HepG2 (cell line): ENCODE measurements around the gene CYP19A1. TPM values are rescaled to one million over a fixed set of nuclear protein-coding genes. Genes with fewer than 3 reads are reported as not detected.

ENCODE experiments used
- FOSL1 ChIP-seq: sonication (generic); formaldehyde crosslinking; IDR thresholded peaks from 2 replicates; pipeline ENCODE4 v1.9.0; 2021; ENCODE audit warnings: missing genetic modification reagents, borderline replicate concordance
- FOSL2 ChIP-seq: sonication (generic); formaldehyde crosslinking; IDR thresholded peaks from 2 replicates; pipeline ENCODE4 v1.4.0; 2020; ENCODE audit warnings: missing genetic modification reagents
- HMGA1 ChIP-seq: sonication (generic); formaldehyde crosslinking; conservative IDR thresholded peaks from 2 replicates; pipeline ENCODE4 v1.4.0; 2020; ENCODE audit warnings: missing genetic modification reagents
- MYC ChIP-seq: sonication (generic); formaldehyde crosslinking; IDR thresholded peaks from 2 replicates; pipeline ENCODE4 v1.9.0; 2021; ENCODE audit warnings: missing genetic modification reagents, borderline replicate concordance
- PHF20 ChIP-seq: sonication (generic); formaldehyde crosslinking; IDR thresholded peaks from 2 replicates; pipeline ENCODE4 v1.5.0; 2020; ENCODE audit warnings: mild to moderate bottlenecking, missing genetic modification reagents
- PHF5A ChIP-seq: IDR thresholded peaks from one replicate; pipeline ENCODE4 v1.6.1; 2018; ENCODE audit warnings: low read depth, missing genetic modification reagents; ENCODE audit not compliant: unreplicated experiment
- SIX1 ChIP-seq: sonication (generic); formaldehyde crosslinking; IDR thresholded peaks from 2 replicates; pipeline ENCODE4 v1.4.0; 2020; ENCODE audit warnings: missing genetic modification reagents, borderline replicate concordance
- SMAD3 ChIP-seq: sonication (generic); formaldehyde crosslinking; IDR thresholded peaks from 2 replicates; pipeline ENCODE4 v1.4.0; 2020; ENCODE audit warnings: missing genetic modification reagents
- TAF1 ChIP-seq: sonication (generic); formaldehyde crosslinking; IDR thresholded peaks from 2 replicates; pipeline ENCODE4 v1.4.0; 2020; ENCODE audit warnings: missing genetic modification reagents
- TCF7 ChIP-seq: sonication (generic); IDR thresholded peaks from 2 replicates; pipeline ENCODE4 v1.6.1; 2016; ENCODE audit warnings: antibody characterized with exemption, low read depth
- ZMYM2 ChIP-seq: sonication (generic); formaldehyde crosslinking; IDR thresholded peaks from 2 replicates; pipeline ENCODE4 v1.8.0; 2022; ENCODE audit warnings: mild to moderate bottlenecking, missing genetic modification reagents
- ZNF180 ChIP-seq: sonication (generic); formaldehyde crosslinking; IDR thresholded peaks from 2 replicates; pipeline ENCODE4 v1.4.0; 2020; ENCODE audit warnings: low read depth, missing genetic modification reagents, borderline replicate concordance
- ZNF296 ChIP-seq: sonication (generic); formaldehyde crosslinking; conservative IDR thresholded peaks from 2 replicates; pipeline ENCODE4 v1.5.0; 2020; ENCODE audit warnings: mild to moderate bottlenecking, missing genetic modification reagents
- ZNF382 ChIP-seq: sonication (generic); formaldehyde crosslinking; IDR thresholded peaks from 2 replicates; pipeline ENCODE4 v1.5.0; 2020; ENCODE audit warnings: missing genetic modification reagents, mild to moderate bottlenecking, borderline replicate concordance
- ZNF503 ChIP-seq: sonication (generic); formaldehyde crosslinking; IDR thresholded peaks from 2 replicates; pipeline ENCODE4 v1.4.0; 2020; ENCODE audit warnings: missing genetic modification reagents
- ZNF605 ChIP-seq: sonication (generic); formaldehyde crosslinking; IDR thresholded peaks from 2 replicates; pipeline ENCODE4 v1.8.0; 2022; ENCODE audit warnings: mild to moderate bottlenecking, missing genetic modification reagents
- ZNF83 ChIP-seq: sonication (generic); formaldehyde crosslinking; IDR thresholded peaks from 2 replicates; pipeline ENCODE4 v1.4.0; 2020; ENCODE audit warnings: missing genetic modification reagents, mild to moderate bottlenecking, borderline replicate concordance
- polyA plus RNA-seq, 8 experiments: library from polyadenylated mRNA; depleted of rRNA in 3 of 8; stranded (reverse) in 7 of 8; unstranded in 1 of 8; fragments of >200 nt; fragmentation: Illumina TruSeq in 4 of 8; extraction: Trizol in 4 of 8; gene quantifications; 2 replicates each; pipeline versions ENCODE4 v1.2.1 to v1.2.3, GENCODE V29; 2011 to 2016; ENCODE audit warnings: low read depth in 4 of 8, missing spikeins in 1 of 8, mixed read lengths in 1 of 8; ENCODE audit not compliant: insufficient read depth in 1 of 8
- total RNA-seq, 5 experiments: library from RNA; depleted of rRNA; stranded (reverse); fragments of >200 nt; fragmentation: Illumina TruSeq; extraction: Trizol; gene quantifications; 2 replicates each; pipeline ENCODE4 v1.2.3, GENCODE V29; 2016; ENCODE audit warnings: low read depth in 1 of 5
- TF ChIP-seq, protein P1 (sequence below): sonication (generic); formaldehyde crosslinking; IDR thresholded peaks from 2 replicates; pipeline ENCODE4 v1.5.0; 2020; ENCODE audit warnings: missing genetic modification reagents, mild to moderate bottlenecking, borderline replicate concordance
- TF ChIP-seq, protein P2 (sequence below): sonication (generic); formaldehyde crosslinking; IDR thresholded peaks from 2 replicates; pipeline ENCODE4 v1.4.0; 2020; ENCODE audit warnings: missing genetic modification reagents, low read depth, mild to moderate bottlenecking, borderline replicate concordance
- TF ChIP-seq, protein P3 (sequence below): sonication (generic); formaldehyde crosslinking; IDR thresholded peaks from 2 replicates; pipeline ENCODE4 v1.4.0; 2020; ENCODE audit warnings: missing genetic modification reagents
- TF ChIP-seq, protein P4 (sequence below): sonication (generic); formaldehyde crosslinking; IDR thresholded peaks from 2 replicates; pipeline ENCODE4 v1.5.0; 2020; ENCODE audit warnings: mild to moderate bottlenecking, missing genetic modification reagents, borderline replicate concordance

The CYP19A1 gene
- total and polyA plus RNA-seq, 2 of the 13 experiments (the other 11 are each of a cell fraction or from before 2014, with no cell fraction given), result 10.9 to 23.0 TPM

DNA sequence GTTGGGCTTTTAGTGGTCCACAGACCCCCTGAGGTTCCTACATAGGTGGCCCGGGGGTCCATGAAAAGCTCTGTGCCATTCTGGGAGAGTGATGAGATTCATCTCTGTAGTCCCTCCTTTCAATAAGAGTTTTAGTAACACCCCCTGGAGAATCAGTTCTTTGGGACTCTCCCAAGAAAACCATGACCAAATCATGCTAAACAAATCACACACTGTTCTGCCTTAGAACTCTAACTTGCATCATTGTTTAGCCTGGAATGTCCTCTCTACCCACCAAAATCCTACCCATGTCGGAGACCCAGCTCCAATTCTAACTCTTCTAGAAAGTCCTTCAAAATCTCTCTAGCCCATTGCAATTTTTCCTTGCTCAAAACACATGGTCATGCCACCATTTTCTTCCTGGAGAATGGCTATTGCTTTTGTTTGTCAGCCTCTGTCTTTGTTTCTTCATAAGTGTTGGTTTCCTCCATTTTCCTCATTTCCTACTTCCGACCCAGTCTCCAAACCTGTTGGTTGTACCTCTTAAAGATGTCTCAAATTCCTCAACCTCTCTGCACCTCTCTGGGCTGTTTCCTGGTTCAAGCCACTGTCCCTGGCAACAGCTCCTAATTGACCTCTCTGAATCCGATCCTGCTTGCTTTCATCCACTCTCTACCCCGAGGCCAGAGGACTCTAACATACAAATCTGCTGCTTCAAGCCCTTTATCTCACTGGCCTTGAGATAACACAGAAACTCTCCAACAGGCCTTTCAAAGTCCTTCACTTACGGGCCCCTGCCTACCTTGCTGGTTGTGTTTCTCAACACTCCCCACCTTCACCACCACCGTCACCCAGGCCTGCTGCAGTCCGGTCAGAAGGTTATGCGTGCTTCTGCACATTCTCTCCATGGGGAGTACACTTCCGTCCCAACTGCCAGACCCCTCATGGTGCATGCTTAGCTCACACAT, 23.7 kb downstream of the CYP19A1 start (continued):
- TF ChIP-seq, protein P1, sequence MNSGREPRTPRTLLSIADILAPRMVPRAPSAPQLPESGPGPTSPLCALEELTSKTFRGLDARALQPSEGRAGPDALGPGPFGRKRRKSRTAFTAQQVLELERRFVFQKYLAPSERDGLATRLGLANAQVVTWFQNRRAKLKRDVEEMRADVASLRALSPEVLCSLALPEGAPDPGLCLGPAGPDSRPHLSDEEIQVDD (CRISPR knock-in tag), result no peak
- TF ChIP-seq ZNF605 (CRISPR knock-in tag) (no peak), ZNF180 (no peak), ZMYM2 (CRISPR knock-in tag) (peak; percentile 22; the same call in 1 of the 2 replicates), SIX1 (CRISPR knock-in tag) (0 out of 2 replicates have a peak, but pooled peaks have one; percentile 44), ZNF503 (CRISPR knock-in tag) (no peak), HMGA1 (CRISPR knock-in tag) (no peak), TCF7 (peak; percentile 61), MYC (CRISPR knock-in tag) (no peak; the same call in 1 of the 2 replicates), TAF1 (peak; percentile 31; the same call in 1 of the 2 replicates), ZNF382 (CRISPR knock-in tag) (no peak), ZNF83 (CRISPR knock-in tag) (no peak), PHF20 (CRISPR knock-in tag) (no peak), ZNF296 (CRISPR knock-in tag) (no peak), SMAD3 (CRISPR knock-in tag) (peak; percentile 55; the same call in 1 of the 2 replicates), PHF5A (CRISPR knock-in tag) (peak; percentile 73), FOSL1 (CRISPR knock-in tag) (no peak), FOSL2 (CRISPR knock-in tag) (peak; percentile 61)
- TF ChIP-seq, protein P2, sequence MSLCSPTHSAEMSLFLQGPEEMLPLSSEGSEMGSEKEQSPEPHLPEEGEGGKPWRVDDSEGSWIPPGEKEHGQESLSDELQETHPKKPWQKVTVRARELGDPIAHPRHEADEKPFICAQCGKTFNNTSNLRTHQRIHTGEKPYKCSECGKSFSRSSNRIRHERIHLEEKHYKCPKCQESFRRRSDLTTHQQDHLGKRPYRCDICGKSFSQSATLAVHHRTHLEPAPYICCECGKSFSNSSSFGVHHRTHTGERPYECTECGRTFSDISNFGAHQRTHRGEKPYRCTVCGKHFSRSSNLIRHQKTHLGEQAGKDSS (CRISPR knock-in tag), result no peak
- TF ChIP-seq, protein P3, sequence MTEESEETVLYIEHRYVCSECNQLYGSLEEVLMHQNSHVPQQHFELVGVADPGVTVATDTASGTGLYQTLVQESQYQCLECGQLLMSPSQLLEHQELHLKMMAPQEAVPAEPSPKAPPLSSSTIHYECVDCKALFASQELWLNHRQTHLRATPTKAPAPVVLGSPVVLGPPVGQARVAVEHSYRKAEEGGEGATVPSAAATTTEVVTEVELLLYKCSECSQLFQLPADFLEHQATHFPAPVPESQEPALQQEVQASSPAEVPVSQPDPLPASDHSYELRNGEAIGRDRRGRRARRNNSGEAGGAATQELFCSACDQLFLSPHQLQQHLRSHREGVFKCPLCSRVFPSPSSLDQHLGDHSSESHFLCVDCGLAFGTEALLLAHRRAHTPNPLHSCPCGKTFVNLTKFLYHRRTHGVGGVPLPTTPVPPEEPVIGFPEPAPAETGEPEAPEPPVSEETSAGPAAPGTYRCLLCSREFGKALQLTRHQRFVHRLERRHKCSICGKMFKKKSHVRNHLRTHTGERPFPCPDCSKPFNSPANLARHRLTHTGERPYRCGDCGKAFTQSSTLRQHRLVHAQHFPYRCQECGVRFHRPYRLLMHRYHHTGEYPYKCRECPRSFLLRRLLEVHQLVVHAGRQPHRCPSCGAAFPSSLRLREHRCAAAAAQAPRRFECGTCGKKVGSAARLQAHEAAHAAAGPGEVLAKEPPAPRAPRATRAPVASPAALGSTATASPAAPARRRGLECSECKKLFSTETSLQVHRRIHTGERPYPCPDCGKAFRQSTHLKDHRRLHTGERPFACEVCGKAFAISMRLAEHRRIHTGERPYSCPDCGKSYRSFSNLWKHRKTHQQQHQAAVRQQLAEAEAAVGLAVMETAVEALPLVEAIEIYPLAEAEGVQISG (CRISPR knock-in tag), result peak; percentile 37; the same call in 1 of the 2 replicates
- TF ChIP-seq, protein P4, sequence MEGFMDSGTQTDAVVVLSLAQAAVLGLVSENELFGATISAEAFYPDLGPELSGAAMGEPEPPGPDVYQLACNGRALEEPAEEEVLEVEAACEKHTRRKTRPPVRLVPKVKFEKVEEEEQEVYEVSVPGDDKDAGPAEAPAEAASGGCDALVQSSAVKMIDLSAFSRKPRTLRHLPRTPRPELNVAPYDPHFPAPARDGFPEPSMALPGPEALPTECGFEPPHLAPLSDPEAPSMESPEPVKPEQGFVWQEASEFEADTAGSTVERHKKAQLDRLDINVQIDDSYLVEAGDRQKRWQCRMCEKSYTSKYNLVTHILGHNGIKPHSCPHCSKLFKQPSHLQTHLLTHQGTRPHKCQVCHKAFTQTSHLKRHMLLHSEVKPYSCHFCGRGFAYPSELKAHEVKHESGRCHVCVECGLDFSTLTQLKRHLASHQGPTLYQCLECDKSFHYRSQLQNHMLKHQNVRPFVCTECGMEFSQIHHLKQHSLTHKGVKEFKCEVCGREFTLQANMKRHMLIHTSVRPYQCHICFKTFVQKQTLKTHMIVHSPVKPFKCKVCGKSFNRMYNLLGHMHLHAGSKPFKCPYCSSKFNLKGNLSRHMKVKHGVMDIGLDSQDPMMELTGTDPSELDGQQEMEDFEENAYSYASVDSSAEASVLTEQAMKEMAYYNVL (CRISPR knock-in tag), result peak; percentile 66
